MM.1S (cell line): Measurements from ENCODE around the gene FAM180A.

Experiments used
- EZH2phosphoT487 ChIP-seq: fragments of 300-600 bp; sonication (generic); IDR thresholded peaks from 2 replicates; pipeline ENCODE4 v1.6.1; 2018; ENCODE audit warnings: antibody characterized with exemption, low read length
- TF ChIP-seq, protein P1 (sequence below): fragments of 300-600 bp; sonication (generic); IDR thresholded peaks from 2 replicates; pipeline ENCODE4 v1.5.1; 2016; ENCODE audit warnings: antibody characterized with exemption, low read length, mixed read lengths

DNA sequence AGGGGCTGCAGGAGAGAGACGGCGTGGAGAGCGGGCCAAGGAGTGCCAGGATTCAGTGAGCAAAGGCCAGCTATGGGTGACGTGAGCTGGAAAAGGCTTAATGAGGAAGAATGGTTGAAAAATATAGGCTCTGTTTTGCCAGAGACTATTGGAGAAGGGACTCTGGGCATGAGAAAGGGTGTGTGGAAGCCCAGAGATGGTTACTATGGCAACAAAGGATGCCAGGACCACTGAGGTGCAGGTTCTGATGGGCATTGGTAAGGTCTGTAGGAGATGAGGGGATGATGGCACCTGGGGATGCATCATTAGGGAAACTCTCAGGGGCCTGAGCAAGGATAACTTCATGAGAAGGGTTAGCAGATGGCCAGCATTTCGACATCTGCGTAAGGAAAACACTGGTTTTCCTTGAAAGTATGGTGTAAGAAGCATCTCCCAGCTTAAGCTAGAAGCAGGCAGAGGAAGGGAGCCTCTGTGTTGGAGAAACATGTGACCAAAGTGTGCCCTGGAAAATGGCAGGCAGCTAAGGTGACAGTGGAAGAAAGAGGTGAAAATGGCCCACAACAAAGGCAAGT is 21.6 kb upstream of the FAM180A start:
- TF ChIP-seq, protein P1, sequence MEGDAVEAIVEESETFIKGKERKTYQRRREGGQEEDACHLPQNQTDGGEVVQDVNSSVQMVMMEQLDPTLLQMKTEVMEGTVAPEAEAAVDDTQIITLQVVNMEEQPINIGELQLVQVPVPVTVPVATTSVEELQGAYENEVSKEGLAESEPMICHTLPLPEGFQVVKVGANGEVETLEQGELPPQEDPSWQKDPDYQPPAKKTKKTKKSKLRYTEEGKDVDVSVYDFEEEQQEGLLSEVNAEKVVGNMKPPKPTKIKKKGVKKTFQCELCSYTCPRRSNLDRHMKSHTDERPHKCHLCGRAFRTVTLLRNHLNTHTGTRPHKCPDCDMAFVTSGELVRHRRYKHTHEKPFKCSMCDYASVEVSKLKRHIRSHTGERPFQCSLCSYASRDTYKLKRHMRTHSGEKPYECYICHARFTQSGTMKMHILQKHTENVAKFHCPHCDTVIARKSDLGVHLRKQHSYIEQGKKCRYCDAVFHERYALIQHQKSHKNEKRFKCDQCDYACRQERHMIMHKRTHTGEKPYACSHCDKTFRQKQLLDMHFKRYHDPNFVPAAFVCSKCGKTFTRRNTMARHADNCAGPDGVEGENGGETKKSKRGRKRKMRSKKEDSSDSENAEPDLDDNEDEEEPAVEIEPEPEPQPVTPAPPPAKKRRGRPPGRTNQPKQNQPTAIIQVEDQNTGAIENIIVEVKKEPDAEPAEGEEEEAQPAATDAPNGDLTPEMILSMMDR = no peak
- TF ChIP-seq EZH2phosphoT487 = no peak
